T-cell (primary cell): Measurements from ENCODE around the gene LOXL4. TPM values are rescaled to one million over a fixed set of nuclear protein-coding genes. Genes with fewer than 3 reads are reported as not detected.

Experiments
- ATAC-seq, 4 experiments: fragments of 200-7000 bp in 3 of 4; fragments of 150-1000 bp in 1 of 4; cut with Tn5 transposase; replicated peaks in 1 of 4; 1 replicate in 3 of 4; 2 replicates in 1 of 4; pipeline ENCODE4 v1.10.0; 2021; ENCODE audit warnings: moderate library complexity in 3 of 4, mild to moderate bottlenecking in 2 of 4, moderate number of reproducible peaks in 1 of 4
- CTCF ChIA-PET, 2 donors: fragments of 300-600 bp; sonication (Branson Sonifier 250); formaldehyde crosslinking; loops; one replicate each; lab custom pipeline; 2022; ENCODE audit warnings: antibody characterized with exemption in 2 of 2; lab: Charles Lee
- POLR2A ChIA-PET, 2 donors: fragments of 300-600 bp; sonication (Branson Sonifier 250); formaldehyde crosslinking; loops; one replicate each; lab custom pipeline; 2022; ENCODE audit warnings: antibody characterized with exemption in 2 of 2; lab: Charles Lee
- DNase-seq, 35 experiments: peaks; one replicate each; pipeline versions ENCODE4 v3.0.0 to v3.0.0-alpha.2; 2013 to 2023
- H3K27ac ChIP-seq: one replicate; pipeline ENCODE4 v1.5.1; 2013; ENCODE audit warnings: low read length
- H3K27me3 ChIP-seq, 2 experiments: replicated peaks in 1 of 2; 1 replicate in 1 of 2; 2 replicates in 1 of 2; pipeline versions ENCODE4 v1.6.1 to v1.7.0; 2013; ENCODE audit warnings: low read length in 1 of 2, mixed read lengths in 1 of 2; ENCODE audit not compliant: control insufficient read depth in 2 of 2, insufficient read depth in 2 of 2; ENCODE audit errors: extremely low read depth in 1 of 2
- H3K36me3 ChIP-seq, 2 donors: 1 replicate in 1 of 2; 2 replicates in 1 of 2; pipeline versions ENCODE4 v1.6.1 to v1.7.0; 2013; ENCODE audit warnings: low read length in 1 of 2; ENCODE audit not compliant: control insufficient read depth in 2 of 2, insufficient read depth in 1 of 2; ENCODE audit errors: extremely low read depth in 1 of 2
- H3K4me1 ChIP-seq, 2 experiments: 1 replicate in 1 of 2; 2 replicates in 1 of 2; pipeline versions ENCODE4 v1.6.1 to v1.7.0; 2013; ENCODE audit warnings: low read length in 2 of 2, mixed read lengths in 1 of 2; ENCODE audit not compliant: insufficient read depth in 2 of 2, control insufficient read depth in 1 of 2; ENCODE audit errors: extremely low read depth in 1 of 2
- H3K4me3 ChIP-seq, 2 donors: 1 replicate in 1 of 2; 2 replicates in 1 of 2; pipeline versions ENCODE4 v1.5.1 to v1.7.0; 2013; ENCODE audit warnings: mild to moderate bottlenecking in 2 of 2, low read length in 1 of 2, moderate library complexity in 1 of 2; ENCODE audit not compliant: control insufficient read depth in 1 of 2; ENCODE audit errors: extremely low read depth in 1 of 2
- H3K9me3 ChIP-seq: 2 replicates; pipeline ENCODE4 v1.7.0; 2013
- H3K27ac Mint-ChIP-seq, 2 donors: one replicate each; pipeline ENCODE4 v1.8.0; 2020 to 2021; ENCODE audit warnings: mild to moderate bottlenecking in 2 of 2, mixed read lengths in 2 of 2
- H3K27me3 Mint-ChIP-seq, 2 donors: one replicate each; pipeline ENCODE4 v1.8.0; 2021 to 2022; ENCODE audit warnings: mixed read lengths in 2 of 2
- H3K36me3 Mint-ChIP-seq: one replicate; pipeline ENCODE4 v1.8.0; 2021; ENCODE audit warnings: mixed read lengths
- H3K4me1 Mint-ChIP-seq, 3 donors: one replicate each; pipeline ENCODE4 v1.8.0; 2020 to 2022; ENCODE audit warnings: mixed read lengths in 3 of 3, mild to moderate bottlenecking in 1 of 3
- H3K4me3 Mint-ChIP-seq, 3 donors: one replicate each; pipeline ENCODE4 v1.8.0; 2020 to 2022; ENCODE audit warnings: mild to moderate bottlenecking in 3 of 3, mixed read lengths in 3 of 3, moderate library complexity in 3 of 3
- H3K9me3 Mint-ChIP-seq, 3 donors: one replicate each; pipeline ENCODE4 v1.8.0; 2020 to 2022; ENCODE audit warnings: mixed read lengths in 3 of 3
- WGBS: methylation state at CpG from one replicate; pipeline ENCODE4 v1.1.5; 2013; ENCODE audit warnings: missing lambda C conversion rate; ENCODE audit not compliant: insufficient coverage; 5-methylcytosine and 5-hydroxymethylcytosine counted together
- total RNA-seq, 35 experiments: library from RNA in 6 of 35; stranded (reverse) in 6 of 35; fragments of 120-200 nt in 1 of 35; gene quantifications; one replicate each; pipeline versions ENCODE4 v1.2.1 to v1.2.4 and lab custom pipeline; 2013 to 2026

Gene LOXL4
- total RNA-seq, 5 donors from 2014 or later (not counting 1 experiment from before 2014, with no cell fraction given) = 0.09 TPM; not detected in 4

DNA sequence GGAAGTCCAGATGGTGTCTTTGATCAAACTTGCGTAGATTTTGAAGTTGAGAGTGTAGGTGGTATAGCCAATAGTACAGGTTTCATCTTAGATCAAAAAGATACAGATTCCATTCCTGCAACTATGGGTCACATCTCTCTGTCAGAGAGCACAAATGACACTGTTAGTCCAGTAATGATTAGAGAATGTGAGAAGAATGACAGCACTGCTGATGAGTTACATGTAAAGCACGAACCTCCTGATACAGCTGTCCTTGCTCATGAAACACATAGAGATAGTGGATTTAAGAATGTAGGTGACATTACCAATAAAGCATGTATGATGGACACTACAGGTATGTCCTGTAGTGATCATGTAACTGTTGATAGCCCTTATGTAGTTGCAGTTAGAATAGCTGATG, 59.1 kb downstream of the LOXL4 start:
- H3K27ac ChIP-seq = no peak overlapping the region
- no peaks in the 10 kb centered on the region for H3K4me1 ChIP-seq
- Mint-ChIP-seq H3K36me3 (peaks cover 61% of the 10 kb centered on the region), H3K27ac (no peak overlapping the region), H3K27me3 (no peaks in the 10 kb centered on the region), H3K4me1 (peaks cover 41 to 58% (median 47%) of the 10 kb centered on the region in 3 donors), H3K9me3 (no peaks in the 10 kb centered on the region), H3K4me3 (no peak overlapping the region)
- H3K9me3 ChIP-seq = no peaks in the 10 kb centered on the region
- H3K27me3 ChIP-seq = no peaks in the 10 kb centered on the region
- no peak overlapping the region for H3K4me3 ChIP-seq
- DNase-seq (no peak), ATAC-seq (no peak)
- ChIA-PET POLR2A (no interaction called here), CTCF (no interaction called here)
- H3K36me3 ChIP-seq = peaks cover 0 to 19% of the 10 kb centered on the region in 2 donors
- 88% methylated on average over 1 of the region's 2 CpGs for WGBS

DNA sequence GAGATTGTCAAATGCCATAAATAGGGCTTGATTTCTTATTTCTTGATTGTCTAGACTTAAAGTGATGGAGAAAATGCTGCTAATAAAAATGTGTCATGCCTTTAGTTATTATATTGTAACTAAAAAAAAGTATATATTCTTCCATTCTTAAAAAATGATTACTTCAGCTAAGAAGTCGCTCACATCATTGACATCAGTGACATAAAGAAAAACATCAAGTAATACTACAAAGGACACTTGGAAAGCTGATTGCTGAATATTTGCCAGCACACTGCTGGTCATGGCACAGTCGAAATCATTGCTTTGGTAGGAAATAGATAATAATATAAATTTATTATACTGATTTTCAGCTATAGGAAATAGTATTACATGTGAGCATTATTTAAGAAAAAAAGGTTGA, 62.6 kb downstream of the LOXL4 start:
- ChIA-PET POLR2A (no interaction called here), CTCF (interaction anchor here in 1 of 2 donors (0.7 to 1.1 kb wide), 2 partner anchors 35 to 38 kb away, joined by 3 to 5 read pairs; no protein-coding TSS in a partner anchor)
- Mint-ChIP-seq H3K9me3 (no peaks in the 10 kb centered on the region), H3K36me3 (peaks cover 38% of the 10 kb centered on the region), H3K27me3 (no peaks in the 10 kb centered on the region), H3K4me3 (no peak overlapping the region), H3K27ac (no peak overlapping the region), H3K4me1 (peaks cover 19 to 33% (median 23%) of the 10 kb centered on the region in 3 donors)
- WGBS = no CpG with 5 or more reads among the region's 2 CpGs
- no peak for ATAC-seq
- Histone ChIP-seq H3K9me3 (no peaks in the 10 kb centered on the region), H3K4me1 (no peaks in the 10 kb centered on the region), H3K27ac (no peak overlapping the region), H3K4me3 (no peak overlapping the region), H3K36me3 (peaks cover 0 to 22% of the 10 kb centered on the region in 2 donors), H3K27me3 (no peaks in the 10 kb centered on the region)
- DNase-seq = no peak

DNA sequence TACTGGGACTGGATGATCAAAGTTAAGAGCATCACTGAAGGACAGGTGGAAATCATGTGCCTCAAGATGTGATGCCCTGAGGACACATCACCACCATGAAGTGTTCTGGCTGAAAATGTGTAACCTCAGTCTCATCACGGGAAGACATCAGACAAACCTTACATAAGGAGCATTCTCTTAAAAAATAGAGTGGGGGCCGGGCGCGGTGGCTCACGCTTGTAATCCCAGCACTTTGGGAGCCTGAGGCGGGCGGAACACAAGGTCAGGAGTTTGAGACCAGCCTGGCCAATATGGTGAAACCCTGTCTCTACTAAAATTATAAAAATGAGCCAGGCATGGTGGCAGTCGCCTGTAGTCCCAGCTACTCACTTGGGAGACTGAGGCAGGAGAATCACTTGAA, 65.6 kb downstream of the LOXL4 start:
- H3K9me3 ChIP-seq = no peaks in the 10 kb centered on the region
- H3K27me3 Mint-ChIP-seq = no peaks in the 10 kb centered on the region

DNA sequence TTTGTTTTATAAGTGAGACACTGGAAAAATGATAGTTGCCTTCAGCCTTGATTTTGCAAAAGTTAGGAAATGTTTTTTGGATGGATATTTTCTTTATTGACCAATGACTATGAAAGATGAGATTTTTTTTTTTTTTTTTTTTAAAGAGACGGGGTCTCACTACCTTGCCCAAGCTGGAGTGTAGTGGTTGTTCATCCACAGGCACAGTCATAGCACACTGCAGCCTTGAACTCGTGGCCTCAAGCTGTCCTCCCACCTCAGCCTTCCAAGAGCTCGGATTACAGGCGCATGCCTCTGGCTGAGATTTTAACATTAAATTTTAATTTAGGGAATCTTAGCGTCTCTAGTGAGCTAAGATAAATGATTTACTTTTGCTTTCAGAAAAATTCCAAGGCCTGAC, 66.2 kb downstream of the LOXL4 start:
- Mint-ChIP-seq H3K36me3 (peaks cover 17% of the 10 kb centered on the region), H3K27me3 (no peaks in the 10 kb centered on the region), H3K4me1 (peaks cover 21 to 30% (median 25%) of the 10 kb centered on the region in 3 donors), H3K27ac (no peak overlapping the region), H3K4me3 (no peak overlapping the region), H3K9me3 (no peaks in the 10 kb centered on the region)
- Histone ChIP-seq H3K27me3 (no peaks in the 10 kb centered on the region), H3K36me3 (peaks cover 0 to 3% of the 10 kb centered on the region in 2 donors), H3K9me3 (no peaks in the 10 kb centered on the region), H3K4me1 (no peaks in the 10 kb centered on the region), H3K4me3 (no peak overlapping the region), H3K27ac (no peak overlapping the region)
- DNase-seq (no peak), ATAC-seq (no peak)
- POLR2A ChIA-PET = no interaction called here
- 100% methylated on average over 1 of the region's 5 CpGs for WGBS
- CTCF ChIA-PET = no interaction called here

More for the DNA sequence above, 65.6 kb downstream of the LOXL4 start:
- DNase-seq (no peak), ATAC-seq (no peak)
- no peaks in the 10 kb centered on the region for H3K27me3 ChIP-seq
- Mint-ChIP-seq H3K27ac (no peak overlapping the region), H3K4me3 (no peak overlapping the region), H3K36me3 (peaks cover 20% of the 10 kb centered on the region), H3K4me1 (peaks cover 17 to 24% (median 20%) of the 10 kb centered on the region in 3 donors), H3K9me3 (no peaks in the 10 kb centered on the region)
- no peak overlapping the region for H3K4me3 ChIP-seq
- H3K4me1 ChIP-seq = no peaks in the 10 kb centered on the region
- H3K36me3 ChIP-seq = peaks cover 0 to 3% of the 10 kb centered on the region in 2 donors
- 100% methylated on average over 1 of the region's 8 CpGs for WGBS
- ChIA-PET CTCF (no interaction called here), POLR2A (no interaction called here)
- no peak overlapping the region for H3K27ac ChIP-seq

Other genes starting within 250 kb of the LOXL4 start
- under 1 TPM in 2 of 5 donors, not detected in 3; 0.20 to 0.22 TPM for gene CRTAC1, start 237.6 kb downstream of the LOXL4 start, total RNA-seq
- 10 to 100 TPM; 21.5 to 23.4 (median 22.6) TPM for gene R3HCC1L, start 133.5 kb downstream of the LOXL4 start, total RNA-seq
- 10 to 100 TPM; 16.4 to 27.5 (median 20.0) TPM for gene PYROXD2, start 147.0 kb upstream of the LOXL4 start, total RNA-seq
- gene HPS1, start 178.7 kb upstream of the LOXL4 start, total RNA-seq = 10 to 100 TPM; 74.7 to 99.3 (median 92.7) TPM